DND-41 (cell line): ENCODE measurements around the gene STRADB.

Source experiments
- CTCF ChIP-seq: IDR thresholded peaks from 2 replicates; pipeline ENCODE4 v1.5.1; 2012; ENCODE audit warnings: borderline replicate concordance, low read length, moderate library complexity, mild to moderate bottlenecking; ENCODE audit not compliant: poor library complexity, severe bottlenecking; ENCODE audit errors: extremely low read depth
- EZH2 ChIP-seq: IDR thresholded peaks from 3 replicates; pipeline ENCODE4 v1.6.1; 2012; ENCODE audit warnings: borderline replicate concordance, low read depth, mild to moderate bottlenecking, moderate library complexity, low read length, inconsistent platforms; ENCODE audit not compliant: severe bottlenecking

GRCh38 chr2:201436141-201436540, 15.4 kb upstream of the STRADB start:
- TF ChIP-seq EZH2 = no peak
- no peak for TF ChIP-seq CTCF
